Measurements from ENCODE around the gene CAMK2D.

The CAMK2D gene

DNA sequence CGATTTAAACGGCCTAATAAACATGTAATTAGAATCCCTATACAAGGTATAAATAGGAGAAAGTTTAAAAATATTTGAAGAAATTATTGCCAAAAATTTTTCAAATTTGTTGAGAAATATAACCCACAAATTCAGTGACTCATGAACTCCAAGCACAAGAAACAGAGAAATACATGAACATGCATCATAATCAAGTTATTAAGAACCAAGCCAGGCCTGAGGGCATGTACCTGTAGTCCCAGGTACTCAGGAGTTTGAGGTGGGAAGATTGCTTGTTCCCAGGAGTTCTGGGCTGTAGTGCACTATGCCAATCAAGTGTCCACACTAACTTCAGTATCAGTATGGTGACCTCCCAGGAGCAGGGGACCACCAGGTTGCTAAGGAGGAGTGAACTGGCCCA, 341.9 kb downstream of the CAMK2D start:
- DNase-seq: no peak

DNA sequence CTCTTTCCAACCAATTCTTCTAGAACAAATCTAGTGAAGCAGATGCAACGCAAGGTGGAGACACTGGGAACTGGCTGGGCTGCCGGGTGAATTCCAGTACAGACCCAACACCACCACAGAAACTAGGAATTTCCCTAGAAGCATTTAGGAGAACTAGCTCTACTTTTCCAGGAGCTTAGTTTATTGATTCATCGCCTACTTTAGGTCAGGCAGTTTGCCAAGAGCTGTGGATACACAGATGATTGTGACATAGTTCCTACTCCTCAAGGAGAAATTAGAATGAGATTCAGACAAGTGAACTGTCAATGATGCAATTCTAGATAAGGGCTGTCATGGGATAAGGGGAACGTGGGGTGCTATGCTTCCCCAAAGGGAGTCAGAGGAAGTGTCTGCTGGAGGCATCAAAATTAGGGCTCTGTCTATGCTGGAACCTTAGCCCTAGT, 350.0 kb downstream of the CAMK2D start:
- no peak for DNase-seq

DNA sequence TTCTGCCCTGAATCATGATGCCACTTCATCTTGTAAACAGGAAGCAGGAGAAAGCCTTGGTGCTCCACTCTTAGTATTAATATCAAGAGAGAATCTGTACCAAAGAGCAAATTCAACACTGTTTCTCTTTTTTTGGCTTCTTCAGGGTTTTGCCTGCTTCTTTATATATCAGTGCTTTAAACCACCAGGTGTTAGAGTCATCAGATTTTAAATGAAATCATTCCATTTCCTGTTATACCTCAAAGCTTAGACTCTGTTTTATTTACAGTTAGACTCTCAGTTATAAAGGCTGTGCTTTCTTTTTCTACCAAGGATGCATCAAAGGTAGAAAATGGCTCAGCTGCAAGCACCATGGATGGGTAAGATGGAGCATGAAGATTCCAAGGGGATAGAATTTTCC, 350.9 kb downstream of the CAMK2D start:
- DNase-seq: no peak

DNA sequence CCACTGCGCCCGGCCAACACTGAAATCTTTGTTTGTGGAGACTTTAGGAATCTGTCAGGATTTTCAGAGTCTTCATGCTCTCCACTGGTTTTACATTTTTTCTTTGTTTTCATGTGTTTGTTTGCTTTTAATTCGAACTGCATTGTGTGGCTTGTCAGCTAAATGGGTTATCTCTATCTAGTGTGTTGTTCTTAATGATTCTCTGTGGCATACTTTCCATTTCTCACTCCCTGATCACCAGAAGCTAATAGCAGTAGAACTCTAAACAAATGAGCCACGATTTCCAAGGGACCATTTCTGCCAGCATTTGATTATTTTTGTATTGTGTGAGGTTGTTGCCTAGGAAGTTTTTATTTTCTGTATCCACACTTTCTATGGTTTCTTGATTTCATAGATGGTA, 352.4 kb downstream of the CAMK2D start:
- no peak for DNase-seq

DNA sequence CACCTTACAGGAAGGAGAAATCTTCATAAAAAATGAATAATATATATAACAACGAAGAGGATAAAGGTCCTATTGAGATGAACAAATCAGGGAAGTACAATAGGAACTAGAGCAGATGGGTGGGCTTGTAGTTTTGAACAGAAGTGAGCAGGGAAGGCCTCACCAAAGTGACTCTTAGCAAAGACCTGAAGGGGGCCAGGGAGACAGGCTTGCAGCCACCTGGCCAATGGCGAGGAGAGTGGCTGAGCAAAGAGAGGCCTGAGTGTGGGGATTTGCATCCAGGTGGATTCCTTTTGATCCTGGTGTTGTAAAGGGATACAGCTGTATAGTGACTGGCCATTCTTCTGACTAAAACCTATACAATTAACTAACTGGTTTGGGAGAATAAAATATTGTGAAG, 354.1 kb downstream of the CAMK2D start:
- DNase-seq: no peak

DNA sequence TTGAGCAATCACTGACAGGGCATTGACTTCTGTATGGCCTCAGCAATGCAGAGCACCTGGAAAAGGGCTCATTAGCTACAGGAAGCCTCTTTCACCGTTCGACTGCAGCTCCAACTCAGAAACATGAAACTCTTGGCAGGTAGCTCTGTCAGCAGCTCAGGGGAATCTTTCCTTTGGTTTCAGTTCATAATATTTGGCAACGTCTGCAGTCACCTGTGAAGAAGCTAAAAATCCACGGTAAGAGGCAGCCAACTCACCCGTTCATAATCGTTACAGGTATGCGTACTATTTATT, 354.9 kb downstream of the CAMK2D start:
- no peak for DNase-seq

DNA sequence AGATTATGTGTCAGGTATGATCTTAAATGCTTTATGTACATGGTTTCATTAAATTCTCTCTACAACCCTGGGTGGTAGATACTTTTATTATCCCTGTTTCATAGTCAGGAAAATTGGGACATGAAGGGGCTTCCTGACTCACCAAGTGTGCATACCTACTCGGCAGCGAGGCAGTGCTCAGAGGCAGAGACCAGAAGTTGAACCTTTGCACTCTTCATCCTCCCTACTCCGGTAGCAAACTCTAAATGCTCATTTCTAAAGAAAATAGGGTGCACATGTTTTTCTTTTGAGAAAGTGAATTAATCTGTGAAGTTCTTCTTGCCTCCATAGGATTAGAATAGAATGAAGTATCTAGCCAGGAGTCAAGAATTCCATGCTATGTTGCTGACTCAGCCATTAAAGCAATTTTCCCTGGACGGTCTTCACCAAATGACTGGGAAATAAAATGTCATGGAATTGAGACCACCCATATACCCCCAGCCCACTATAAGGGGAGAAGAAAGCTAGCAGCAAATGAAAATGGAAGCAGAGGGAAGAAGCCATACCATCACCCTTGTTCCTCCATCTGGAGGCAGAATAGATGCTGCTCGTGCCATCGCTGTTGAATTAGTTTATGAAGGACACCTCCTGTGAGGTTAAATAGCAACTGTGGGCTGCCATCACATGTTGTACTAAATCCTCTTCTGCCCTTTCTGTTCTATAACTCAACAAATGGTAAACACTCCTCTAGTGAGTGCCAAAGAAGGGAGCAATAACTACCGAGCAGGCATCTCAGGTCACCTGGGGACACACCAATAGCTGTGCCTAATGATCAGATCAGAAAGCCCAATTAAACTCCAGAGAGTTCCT, 355.4 kb downstream of the CAMK2D start:
- no peak for DNase-seq

DNA sequence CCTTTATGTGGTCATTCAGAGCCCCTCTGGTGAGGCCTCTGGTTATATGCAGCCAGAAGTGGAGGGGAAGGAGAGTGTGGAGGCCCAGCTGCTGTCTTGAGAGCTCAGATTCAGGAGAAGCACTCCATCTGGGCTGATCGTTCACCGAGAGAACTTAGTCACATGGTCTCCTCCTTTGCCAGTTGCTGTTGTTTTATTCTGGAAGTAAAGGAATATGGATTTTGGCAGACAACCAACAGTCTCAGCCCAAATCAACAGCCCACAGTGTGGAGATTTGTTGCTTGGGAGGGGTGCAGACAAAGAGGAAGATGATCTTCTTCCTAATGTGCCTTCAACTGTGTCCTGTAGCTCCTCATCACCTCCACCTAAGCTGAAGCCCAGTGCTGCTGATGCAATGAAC, 356.7 kb downstream of the CAMK2D start:
- no peak for DNase-seq

DNA sequence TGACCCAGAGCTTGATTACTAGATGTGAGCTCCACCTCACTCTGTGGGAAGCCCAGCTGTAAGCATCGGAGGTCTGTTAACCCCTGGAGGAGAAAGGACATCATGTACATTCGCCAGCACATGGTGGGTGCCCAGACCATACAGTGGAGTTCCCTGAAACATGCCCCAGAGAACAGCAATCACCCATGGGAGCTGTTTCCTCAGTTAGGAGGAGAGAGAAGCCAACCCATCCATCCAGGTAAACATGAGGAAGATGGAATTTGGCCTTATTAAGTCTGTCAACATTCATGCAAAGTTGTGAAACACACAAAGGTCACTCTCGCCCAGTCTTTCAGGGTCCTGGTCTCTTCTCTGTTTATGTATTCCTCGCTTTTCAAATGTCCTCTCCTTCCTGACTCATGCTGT, 357.4 kb downstream of the CAMK2D start:
- no peak for DNase-seq

Data from CD4-positive, alpha-beta T cell treated with Interleukin-12 subunit alpha and Interleukin-12 subunit beta, for 1 hour (primary cell).